HepG2 (cell line): Measurements from ENCODE around the gene SRRM3. TPM values are rescaled to one million over a fixed set of nuclear protein-coding genes. Genes with fewer than 3 reads are reported as not detected.

Experiments
- ATAC-seq: fragments of 200-7000 bp; cut with Tn5 transposase; 3 replicates; pipeline ENCODE4 v1.9.1; 2020; ENCODE audit warnings: mild to moderate bottlenecking, moderate library complexity
- BruUV-seq: library from RNA; stranded (reverse); fragments of 400-500 nt; replicated peaks from 2 replicates; lab custom pipeline; 2021; lab: Mats Ljungman, UMichigan
- CTCF ChIA-PET: fragments of 300-600 bp; formaldehyde crosslinking; extraction: SDS; loops from one replicate; lab custom pipeline; 2021; ENCODE audit warnings: low total read pairs, inconsistent platforms, low intra/inter-chr PET ratio; lab: Yijun Ruan, JAX
- POLR2A ChIA-PET: fragments of 350-600 bp; sonication (Branson Sonifier 250); formaldehyde crosslinking; loops from one replicate; lab custom pipeline; 2020; ENCODE audit warnings: antibody characterized with exemption, inconsistent platforms; lab: Yijun Ruan, JAX
- DNase-seq: peaks from one replicate; pipeline ENCODE4 v3.0.0-alpha.2; 2015; ENCODE audit warnings: low spot score
- FAIRE-seq: peaks from 3 replicates; lab custom pipeline; 2011; peaks lifted over from hg19 to GRCh38; lab: Jason Lieb, UNC
- H2AFZ ChIP-seq: one replicate; pipeline ENCODE4 v1.6.1; 2011; ENCODE audit warnings: low read length, inconsistent platforms
- H3K27ac ChIP-seq: fragments of 300-600 bp; 3 replicates; pipeline ENCODE4 v1.8.0; 2011; ENCODE audit warnings: mixed run types, mild to moderate bottlenecking, mixed read lengths, low read length, inconsistent platforms; ENCODE audit not compliant: insufficient read depth; ENCODE audit errors: extremely low read length
- H3K27me3 ChIP-seq, 2 experiments: fragments of 200-600 bp in 1 of 2; 2 replicates in 1 of 2; 3 replicates in 1 of 2; pipeline versions ENCODE4 v1.6.0 to v1.8.0; 2011; ENCODE audit warnings: low read length in 2 of 2, mild to moderate bottlenecking in 2 of 2, moderate library complexity in 2 of 2, inconsistent platforms in 1 of 2; ENCODE audit not compliant: insufficient read depth in 2 of 2, control insufficient read depth in 1 of 2
- H3K36me3 ChIP-seq, 2 experiments: fragments of 200-600 bp in 1 of 2; replicated peaks in 1 of 2; 2 replicates in 1 of 2; 3 replicates in 1 of 2; pipeline versions ENCODE4 v1.5.1 to v1.8.0; 2011; ENCODE audit warnings: low read length in 2 of 2, inconsistent platforms in 1 of 2; ENCODE audit not compliant: insufficient read depth in 2 of 2, control insufficient read depth in 1 of 2
- H3K4me1 ChIP-seq: 2 replicates; pipeline ENCODE4 v1.5.1; 2012; ENCODE audit warnings: low read length, inconsistent platforms; ENCODE audit not compliant: insufficient read depth
- H3K4me2 ChIP-seq: 2 replicates; pipeline ENCODE4 v1.6.0; 2011; ENCODE audit warnings: low read depth, low read length, inconsistent platforms
- H3K4me3 ChIP-seq, 3 experiments: fragments of 200-600 bp in 1 of 3; sonication (generic), shearing (Covaris generic) in 1 of 3; replicated peaks in 1 of 3; 2 replicates each; pipeline ENCODE4 v1.5.1; 2011 to 2016; ENCODE audit warnings: low read length in 3 of 3, inconsistent platforms in 2 of 3, low read depth in 2 of 3, mild to moderate bottlenecking in 2 of 3, control low read depth in 1 of 3, mixed read lengths in 1 of 3; ENCODE audit not compliant: insufficient read depth in 1 of 3
- H3K79me2 ChIP-seq: one replicate; pipeline ENCODE4 v1.6.1; 2011; ENCODE audit warnings: low read length, inconsistent platforms; ENCODE audit not compliant: insufficient read depth
- H3K9ac ChIP-seq: 2 replicates; pipeline ENCODE4 v1.6.0; 2011; ENCODE audit warnings: mild to moderate bottlenecking, low read depth, low read length, inconsistent platforms; ENCODE audit not compliant: insufficient read depth
- H3K9me3 ChIP-seq: 2 replicates; pipeline ENCODE4 v1.5.1; 2012; ENCODE audit warnings: mild to moderate bottlenecking, low read length
- H4K20me1 ChIP-seq: 2 replicates; pipeline ENCODE4 v1.6.0; 2011; ENCODE audit warnings: inconsistent platforms, mild to moderate bottlenecking, low read length, moderate library complexity; ENCODE audit not compliant: insufficient read depth
- AGO1 ChIP-seq: fragments of 200-400 bp; formaldehyde crosslinking; IDR thresholded peaks from 2 replicates; pipeline ENCODE4 v1.6.1; 2017; ENCODE audit warnings: mild to moderate bottlenecking, low read depth, low read length, moderate library complexity; ENCODE audit not compliant: poor library complexity, severe bottlenecking
- AHDC1 ChIP-seq: sonication (generic); formaldehyde crosslinking; IDR thresholded peaks from 2 replicates; pipeline ENCODE4 v1.5.1; 2020; ENCODE audit warnings: mild to moderate bottlenecking, missing genetic modification reagents, borderline replicate concordance
- FOXO1 ChIP-seq: sonication (generic); formaldehyde crosslinking; IDR thresholded peaks from 2 replicates; pipeline ENCODE4 v1.4.0; 2020; ENCODE audit warnings: missing genetic modification reagents
- ONECUT2 ChIP-seq: sonication (generic); formaldehyde crosslinking; IDR thresholded peaks from 2 replicates; pipeline ENCODE4 v1.4.0; 2020; ENCODE audit warnings: missing genetic modification reagents
- RFX3 ChIP-seq: IDR thresholded peaks from 2 replicates; pipeline ENCODE4 v1.6.1; 2016; ENCODE audit warnings: missing biosample characterization, missing genetic modification reagents
- THYN1 ChIP-seq: sonication (generic); formaldehyde crosslinking; IDR thresholded peaks from 2 replicates; pipeline ENCODE4 v1.8.1; 2023; ENCODE audit warnings: low read depth, mild to moderate bottlenecking, moderate library complexity, missing genetic modification reagents, borderline replicate concordance
- ZNF124 ChIP-seq: sonication (generic); formaldehyde crosslinking; IDR thresholded peaks from 2 replicates; pipeline ENCODE4 v1.4.0; 2020; ENCODE audit warnings: missing genetic modification reagents
- ZNF616 ChIP-seq: sonication (generic); formaldehyde crosslinking; IDR thresholded peaks from 2 replicates; pipeline ENCODE4 v1.5.0; 2020; ENCODE audit warnings: low read depth, mild to moderate bottlenecking, missing genetic modification reagents
- WGBS: methylation state at CpG from one replicate; pipeline ENCODE4 v1.1.6; 2017; ENCODE audit warnings: low lambda C conversion rate; 5-methylcytosine and 5-hydroxymethylcytosine counted together
- in situ Hi-C: cut with HindIII; loops from 2 replicates; pipeline ENCODE4 v1.10.0; 2017; ENCODE audit warnings: low pct_unique_long_range_greater_than_20kb; ENCODE audit not compliant: extremely low pct_ligation_motif_present
- intact Hi-C: fragments of 100-400 bp; cut with micrococcal nuclease; formaldehyde crosslinking; loops from one replicate; pipeline ENCODE4 v1.10.0; 2022; ENCODE audit not compliant: unreplicated experiment
- polyA plus RNA-seq, 8 experiments: library from polyadenylated mRNA; depleted of rRNA in 3 of 8; stranded (reverse) in 7 of 8; unstranded in 1 of 8; fragments of >200 nt; fragmentation: Illumina TruSeq in 4 of 8; extraction: Trizol in 4 of 8; gene quantifications; 2 replicates each; pipeline versions ENCODE4 v1.2.1 to v1.2.3, GENCODE V29; 2011 to 2016; ENCODE audit warnings: low read depth in 4 of 8, missing spikeins in 1 of 8, mixed read lengths in 1 of 8; ENCODE audit not compliant: insufficient read depth in 1 of 8
- total RNA-seq, 5 experiments: library from RNA; depleted of rRNA; stranded (reverse); fragments of >200 nt; fragmentation: Illumina TruSeq; extraction: Trizol; gene quantifications; 2 replicates each; pipeline ENCODE4 v1.2.3, GENCODE V29; 2016; ENCODE audit warnings: low read depth in 1 of 5
- TF ChIP-seq, protein P1 (sequence below): sonication (generic); formaldehyde crosslinking; IDR thresholded peaks from 2 replicates; pipeline ENCODE4 v1.8.1; 2023; ENCODE audit warnings: mild to moderate bottlenecking, moderate library complexity, missing genetic modification reagents
- TF ChIP-seq, protein P2 (sequence below): fragments of 450-650 bp; IDR thresholded peaks from 2 replicates; pipeline ENCODE4 v1.6.1; 2016

SRRM3 gene
- total and polyA plus RNA-seq, 2 of the 13 experiments (the other 11 are each of a cell fraction or from before 2014, with no cell fraction given), result 0.13 to 0.54 TPM

DNA sequence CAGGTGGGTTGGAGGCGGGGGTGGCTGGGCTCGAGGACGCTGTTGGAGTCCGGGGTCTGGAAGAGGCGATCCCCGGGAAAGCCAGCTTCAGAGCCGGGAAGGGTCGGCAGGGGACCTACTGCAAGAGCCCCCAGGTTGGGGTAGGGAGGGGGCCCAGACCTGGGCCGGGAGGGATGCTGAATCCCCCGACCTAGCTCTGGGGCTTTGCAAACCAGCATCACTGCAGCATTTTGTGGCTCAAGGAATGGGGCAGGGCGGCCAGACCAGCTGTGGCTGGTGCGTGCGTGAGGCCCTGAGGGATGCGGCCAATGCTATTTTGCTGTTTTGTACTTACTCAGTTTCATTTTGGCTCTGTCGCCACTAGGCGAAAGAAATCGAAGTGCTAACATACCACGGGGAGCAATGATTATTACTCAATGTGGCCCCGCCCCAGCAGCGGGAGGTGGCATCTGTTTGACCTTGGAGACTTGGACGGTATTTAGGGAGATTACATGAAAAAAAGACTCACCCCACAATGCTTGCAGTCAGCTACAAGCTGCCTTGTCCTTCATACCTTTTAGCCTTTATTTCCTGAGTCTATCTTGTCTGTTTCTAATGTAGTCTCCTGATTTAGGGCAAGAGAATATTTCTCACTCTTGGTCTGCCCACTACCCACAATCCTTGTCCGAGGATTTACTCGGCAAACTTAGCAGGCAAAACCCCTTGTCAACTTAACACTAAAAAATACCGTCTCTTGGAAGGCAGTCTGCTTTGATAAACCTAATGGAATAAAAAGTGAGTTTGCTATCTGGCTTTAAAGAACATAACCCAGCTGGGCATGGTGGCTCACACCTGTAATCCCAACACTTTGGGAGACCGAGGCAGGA, 117.0 kb downstream of the SRRM3 start:
- no peaks in the 10 kb centered on the region for H3K36me3 ChIP-seq
- FAIRE-seq (peak; percentile 80), ATAC-seq (peak; percentile 71), DNase-seq (peak; percentile 84)
- peaks cover 4% of the 10 kb centered on the region for H3K79me2 ChIP-seq
- H3K4me3 ChIP-seq, result peak overlapping the region; percentile 58 to 86 (median 61)
- intact Hi-C loops, result loop anchor here (1.0 kb wide), 2 partner anchors 41 to 65 kb away; no protein-coding TSS in a partner anchor
- H3K9ac ChIP-seq, result peak overlapping the region; percentile 62
- POLR2A ChIA-PET, result interaction anchor here (0.6 to 3.4 kb wide), 10 partner anchors 9 to 90 kb away, joined by 3 to 19 read pairs (median 7); partner anchors contain the start of genes HSPB1 and YWHAG
- WGBS, result 1% methylated on average over 16 of the region's 25 CpGs
- peak overlapping the region; percentile 96 for H3K4me2 ChIP-seq
- TSS peak; percentile 76 for BruUV-seq
- no peaks in the 10 kb centered on the region for H4K20me1 ChIP-seq
- peak overlapping the region; percentile 73 for H3K27ac ChIP-seq
- H3K4me1 ChIP-seq, result peaks cover 32% of the 10 kb centered on the region
- H2AFZ ChIP-seq, result no peak overlapping the region
- no peaks in the 10 kb centered on the region for H3K9me3 ChIP-seq
- CTCF ChIA-PET, result interaction anchor here (1.4 kb wide), 1 partner anchor 117 kb away, joined by 3 read pairs; the partner anchor contains the start of gene SRRM3
- no peaks in the 10 kb centered on the region; a peak in 1 of 5 replicates for H3K27me3 ChIP-seq
- in situ Hi-C loops, result loop anchor here (5.0 kb wide), 1 partner anchor 36 kb away; no protein-coding TSS in a partner anchor
- TF ChIP-seq, protein P1, sequence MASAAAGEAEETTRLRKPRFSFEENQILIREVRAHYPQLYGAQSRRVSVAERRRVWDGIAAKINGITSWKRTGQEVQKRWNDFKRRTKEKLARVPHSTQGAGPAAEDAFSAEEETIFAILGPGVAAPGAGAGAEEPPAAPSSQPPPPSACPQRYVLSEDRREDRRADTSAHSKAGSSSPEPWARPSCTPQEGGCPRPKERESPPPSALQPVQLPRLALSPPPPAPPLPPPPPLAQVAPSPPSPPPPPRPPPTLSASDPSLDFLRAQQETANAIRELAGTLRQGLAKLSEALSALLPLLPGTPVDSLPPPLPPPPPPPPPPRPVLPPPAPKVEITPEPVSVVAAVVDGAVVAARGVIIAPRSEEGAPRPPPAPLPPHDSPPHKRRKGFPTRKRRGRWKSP (CRISPR knock-in tag), result peak; percentile 26; the same call in 1 of the 2 replicates
- TF ChIP-seq FOXO1 (CRISPR knock-in tag) (peak; percentile 7), RFX3 (CRISPR knock-in tag) (no peak), ZNF616 (no peak), THYN1 (CRISPR knock-in tag) (no peak), AGO1 (no peak), AHDC1 (CRISPR knock-in tag) (no peak), ZNF124 (CRISPR knock-in tag) (no peak), ONECUT2 (peak; percentile 43; the same call in 1 of the 2 replicates)
- TF ChIP-seq, protein P2, sequence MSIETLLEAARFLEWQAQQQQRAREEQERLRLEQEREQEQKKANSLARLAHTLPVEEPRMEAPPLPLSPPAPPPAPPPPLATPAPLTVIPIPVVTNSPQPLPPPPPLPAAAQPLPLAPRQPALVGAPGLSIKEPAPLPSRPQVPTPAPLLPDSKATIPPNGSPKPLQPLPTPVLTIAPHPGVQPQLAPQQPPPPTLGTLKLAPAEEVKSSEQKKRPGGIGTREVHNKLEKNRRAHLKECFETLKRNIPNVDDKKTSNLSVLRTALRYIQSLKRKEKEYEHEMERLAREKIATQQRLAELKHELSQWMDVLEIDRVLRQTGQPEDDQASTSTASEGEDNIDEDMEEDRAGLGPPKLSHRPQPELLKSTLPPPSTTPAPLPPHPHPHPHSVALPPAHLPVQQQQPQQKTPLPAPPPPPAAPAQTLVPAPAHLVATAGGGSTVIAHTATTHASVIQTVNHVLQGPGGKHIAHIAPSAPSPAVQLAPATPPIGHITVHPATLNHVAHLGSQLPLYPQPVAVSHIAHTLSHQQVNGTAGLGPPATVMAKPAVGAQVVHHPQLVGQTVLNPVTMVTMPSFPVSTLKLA, result no peak
